B cell (primary cell): ENCODE measurements around the gene GNGT2. TPM values are rescaled to one million over a fixed set of nuclear protein-coding genes. Genes with fewer than 3 reads are reported as not detected.

ENCODE experiments used
- ATAC-seq: fragments of 200-7000 bp; cut with Tn5 transposase; one replicate; pipeline ENCODE4 v1.10.0; 2021; ENCODE audit warnings: low read depth, mild to moderate bottlenecking, moderate number of reproducible peaks, moderate library complexity
- CTCF ChIA-PET: fragments of 350-600 bp; sonication (Branson Sonifier 250); formaldehyde crosslinking; loops from one replicate; lab custom pipeline; 2021; ENCODE audit warnings: antibody characterized with exemption, inconsistent platforms; lab: Charles Lee
- POLR2A ChIA-PET: fragments of 350-600 bp; sonication (Branson Sonifier 250); formaldehyde crosslinking; loops from one replicate; lab custom pipeline; 2021; ENCODE audit warnings: antibody characterized with exemption; lab: Charles Lee
- DNase-seq: peaks from one replicate; pipeline ENCODE4 v3.0.0; 2013
- H2AFZ ChIP-seq: 2 replicates; pipeline ENCODE4 v1.6.1; 2012; ENCODE audit warnings: mild to moderate bottlenecking, low read depth, low read length; ENCODE audit not compliant: insufficient read depth, poor library complexity, severe bottlenecking
- H3K27ac ChIP-seq, 2 donors: 1 replicate in 1 of 2; 2 replicates in 1 of 2; pipeline ENCODE4 v1.5.1; 2012 to 2013; ENCODE audit warnings: low read length in 2 of 2, mild to moderate bottlenecking in 2 of 2, moderate library complexity in 1 of 2
- H3K27me3 ChIP-seq, 4 experiments: fragments of 200-600 bp in 1 of 4; sonication (generic) in 1 of 4; replicated peaks in 1 of 4; 1 replicate in 2 of 4; 2 replicates in 2 of 4; pipeline versions ENCODE4 v1.6.1 to v1.7.0; 2013 to 2016; ENCODE audit warnings: low read length in 3 of 4, mild to moderate bottlenecking in 2 of 4, mixed read lengths in 1 of 4, moderate library complexity in 1 of 4; ENCODE audit not compliant: insufficient read depth in 4 of 4, control insufficient read depth in 3 of 4; ENCODE audit errors: control extremely low read depth in 1 of 4
- H3K36me3 ChIP-seq, 2 experiments: replicated peaks in 1 of 2; 1 replicate in 1 of 2; 2 replicates in 1 of 2; pipeline versions ENCODE4 v1.6.1 to v1.7.1; 2013; ENCODE audit warnings: low read length in 1 of 2; ENCODE audit not compliant: insufficient read depth in 2 of 2, control insufficient read depth in 1 of 2; ENCODE audit errors: control extremely low read depth in 1 of 2, extremely low read depth in 1 of 2
- H3K4me1 ChIP-seq, 2 donors: fragments of 200-600 bp in 1 of 2; sonication (generic) in 1 of 2; 1 replicate in 1 of 2; 2 replicates in 1 of 2; pipeline versions ENCODE4 v1.5.1 to v1.6.1; 2013 to 2017; ENCODE audit warnings: low read length in 2 of 2; ENCODE audit not compliant: control insufficient read depth in 2 of 2, insufficient read depth in 2 of 2
- H3K4me2 ChIP-seq: replicated peaks from 2 replicates; pipeline ENCODE3; 2012; ENCODE audit warnings: mild to moderate bottlenecking, low read depth, low read length; ENCODE audit not compliant: poor library complexity, severe bottlenecking
- H3K4me3 ChIP-seq, 5 experiments: fragments of 200-600 bp in 1 of 5; sonication (generic) in 1 of 5; 1 replicate in 3 of 5; 2 replicates in 2 of 5; pipeline versions ENCODE4 v1.5.1 to v1.7.0; 2011 to 2016; ENCODE audit warnings: low read length in 4 of 5, mild to moderate bottlenecking in 4 of 5, low read depth in 2 of 5, control low read depth in 1 of 5, moderate library complexity in 1 of 5; ENCODE audit not compliant: insufficient read depth in 1 of 5; ENCODE audit errors: control extremely low read depth in 1 of 5, extremely low read depth in 1 of 5
- H3K79me2 ChIP-seq: fragments of 200-600 bp; sonication (generic); one replicate; pipeline ENCODE4 v1.6.0; 2016; ENCODE audit warnings: low read length; ENCODE audit not compliant: control insufficient read depth, insufficient read depth
- H3K9ac ChIP-seq: fragments of 200-600 bp; sonication (generic); 2 replicates; pipeline ENCODE4 v1.6.1; 2017; ENCODE audit warnings: mild to moderate bottlenecking, low read length, moderate library complexity
- H3K9me3 ChIP-seq, 3 donors: one replicate each; pipeline versions ENCODE4 v1.6.1 to v1.7.1; 2013; ENCODE audit warnings: low read length in 2 of 3; ENCODE audit not compliant: control insufficient read depth in 2 of 3, insufficient read depth in 1 of 3; ENCODE audit errors: control extremely low read depth in 1 of 3
- H4K20me1 ChIP-seq: 2 replicates; pipeline ENCODE4 v1.6.0; 2012; ENCODE audit warnings: mild to moderate bottlenecking, low read length; ENCODE audit not compliant: insufficient read depth, control insufficient read depth, poor library complexity, severe bottlenecking
- H3K27ac Mint-ChIP-seq: one replicate; pipeline ENCODE4 v1.8.0; 2021; ENCODE audit warnings: mixed read lengths
- H3K27me3 Mint-ChIP-seq: one replicate; pipeline ENCODE4 v1.8.0; 2021; ENCODE audit warnings: mixed read lengths
- H3K4me1 Mint-ChIP-seq: one replicate; pipeline ENCODE4 v1.8.0; 2021; ENCODE audit warnings: mixed read lengths
- H3K4me3 Mint-ChIP-seq: one replicate; pipeline ENCODE4 v1.8.0; 2021; ENCODE audit warnings: mixed read lengths
- H3K9me3 Mint-ChIP-seq: one replicate; pipeline ENCODE4 v1.8.0; 2022; ENCODE audit warnings: mixed read lengths; ENCODE audit not compliant: insufficient read depth
- EZH2 ChIP-seq: IDR thresholded peaks from 2 replicates; pipeline ENCODE4 v1.6.1; 2012; ENCODE audit warnings: borderline replicate concordance, low read depth, mild to moderate bottlenecking, moderate library complexity, low read length; ENCODE audit not compliant: insufficient read depth, poor library complexity, severe bottlenecking
- WGBS: methylation state at CpG from one replicate; pipeline ENCODE4 v1.1.5; 2013; ENCODE audit warnings: missing lambda C conversion rate; ENCODE audit not compliant: insufficient coverage; 5-methylcytosine and 5-hydroxymethylcytosine counted together
- intact Hi-C: fragments of 100-400 bp; cut with micrococcal nuclease; formaldehyde crosslinking; loops from one replicate; pipeline ENCODE4 v1.10.0; 2022
- polyA plus RNA-seq: library from polyadenylated mRNA; depleted of rRNA; stranded (reverse); fragments of >200 nt; gene quantifications from 2 replicates; pipeline ENCODE4 v1.2.3, GENCODE V29; 2012
- total RNA-seq, 2 donors: library from RNA; stranded (reverse); fragments of 120-200 nt in 1 of 2; gene quantifications; 1 replicate in 1 of 2; 2 replicates in 1 of 2; pipeline versions ENCODE4 v1.2.3 to v1.2.4, GENCODE V29; 2013 to 2022
- TF ChIP-seq, protein P1 (sequence below): fragments of 200-600 bp; IDR thresholded peaks from one replicate; pipeline ENCODE4 v1.8.0; 2022; ENCODE audit warnings: antibody characterized with exemption, mild to moderate bottlenecking

The GNGT2 gene
- total and polyA plus RNA-seq, 2 donors (not counting 1 experiment from before 2014, with no cell fraction given) = 5.1 to 11.1 TPM

- WGBS = 98% methylated on average over 4 of the region's 8 CpGs
- H3K79me2 ChIP-seq = no peaks in the 10 kb centered on the region
These were observed 15.3 kb upstream of the GNGT2 start for GRCh38 chr17:49225554-49226236.

More at GRCh38 chr17:49225554-49226236, 15.3 kb upstream of the GNGT2 start:
- Histone ChIP-seq H3K4me2 (no peak overlapping the region), H2AFZ (no peak overlapping the region), H3K27me3 (peaks cover 0 to 30% (median 13%) of the 10 kb centered on the region in 4 experiments), H3K27ac (no peak overlapping the region), H3K9me3 (peaks cover 0 to 5% (median 0%) of the 10 kb centered on the region in 3 donors), H3K4me3 (no peak overlapping the region), H4K20me1 (peaks cover 10% of the 10 kb centered on the region), H3K4me1 (peaks cover 41 to 50% of the 10 kb centered on the region in 2 donors), H3K36me3 (peaks cover 0 to 12% of the 10 kb centered on the region in 2 experiments), H3K9ac (no peak overlapping the region)
- ChIA-PET POLR2A (interaction anchor here (3.3 kb wide), 1 partner anchor 33 kb away, joined by 11 read pairs; no protein-coding TSS in a partner anchor), CTCF (interaction anchor here (0.6 to 9.5 kb wide), 9 partner anchors 12 to 281 kb away, joined by 3 to 332 read pairs (median 13); partner anchors contain the start of genes ABI3, GNGT2 and SNF8)
- H3K27ac Mint-ChIP-seq = no peak overlapping the region
- H3K4me3 Mint-ChIP-seq = peak overlapping the region; percentile 47
- intact Hi-C loops = loop anchor here (5.0 kb wide), 1 partner anchor 37 kb away; no protein-coding TSS in a partner anchor
- no peaks in the 10 kb centered on the region for H3K9me3 Mint-ChIP-seq
- H3K27me3 Mint-ChIP-seq = peaks cover 4% of the 10 kb centered on the region
- TF ChIP-seq, protein P1, sequence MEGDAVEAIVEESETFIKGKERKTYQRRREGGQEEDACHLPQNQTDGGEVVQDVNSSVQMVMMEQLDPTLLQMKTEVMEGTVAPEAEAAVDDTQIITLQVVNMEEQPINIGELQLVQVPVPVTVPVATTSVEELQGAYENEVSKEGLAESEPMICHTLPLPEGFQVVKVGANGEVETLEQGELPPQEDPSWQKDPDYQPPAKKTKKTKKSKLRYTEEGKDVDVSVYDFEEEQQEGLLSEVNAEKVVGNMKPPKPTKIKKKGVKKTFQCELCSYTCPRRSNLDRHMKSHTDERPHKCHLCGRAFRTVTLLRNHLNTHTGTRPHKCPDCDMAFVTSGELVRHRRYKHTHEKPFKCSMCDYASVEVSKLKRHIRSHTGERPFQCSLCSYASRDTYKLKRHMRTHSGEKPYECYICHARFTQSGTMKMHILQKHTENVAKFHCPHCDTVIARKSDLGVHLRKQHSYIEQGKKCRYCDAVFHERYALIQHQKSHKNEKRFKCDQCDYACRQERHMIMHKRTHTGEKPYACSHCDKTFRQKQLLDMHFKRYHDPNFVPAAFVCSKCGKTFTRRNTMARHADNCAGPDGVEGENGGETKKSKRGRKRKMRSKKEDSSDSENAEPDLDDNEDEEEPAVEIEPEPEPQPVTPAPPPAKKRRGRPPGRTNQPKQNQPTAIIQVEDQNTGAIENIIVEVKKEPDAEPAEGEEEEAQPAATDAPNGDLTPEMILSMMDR = no peak
- TF ChIP-seq EZH2 = no peak
- DNase-seq (no peak), ATAC-seq (no peak)
- H3K4me1 Mint-ChIP-seq = peaks cover 41% of the 10 kb centered on the region
